PFSK-1 (cell line): ENCODE measurements around the gene MBD4.

Experiments
- POLR2AphosphoS5 ChIP-seq: IDR thresholded peaks from 2 replicates; pipeline ENCODE4 v1.6.1; 2012; ENCODE audit warnings: low read depth, mild to moderate bottlenecking, control low read depth, low read length, moderate library complexity
- REST ChIP-seq, 2 experiments: IDR thresholded peaks; 2 replicates each; pipeline versions ENCODE4 v1.6.1 to v1.8.0; 2011 to 2012; ENCODE audit warnings: low read depth in 2 of 2, low read length in 2 of 2, control low read depth in 1 of 2, inconsistent platforms in 1 of 2, mild to moderate bottlenecking in 1 of 2, moderate library complexity in 1 of 2; ENCODE audit not compliant: insufficient read depth in 1 of 2

DNA sequence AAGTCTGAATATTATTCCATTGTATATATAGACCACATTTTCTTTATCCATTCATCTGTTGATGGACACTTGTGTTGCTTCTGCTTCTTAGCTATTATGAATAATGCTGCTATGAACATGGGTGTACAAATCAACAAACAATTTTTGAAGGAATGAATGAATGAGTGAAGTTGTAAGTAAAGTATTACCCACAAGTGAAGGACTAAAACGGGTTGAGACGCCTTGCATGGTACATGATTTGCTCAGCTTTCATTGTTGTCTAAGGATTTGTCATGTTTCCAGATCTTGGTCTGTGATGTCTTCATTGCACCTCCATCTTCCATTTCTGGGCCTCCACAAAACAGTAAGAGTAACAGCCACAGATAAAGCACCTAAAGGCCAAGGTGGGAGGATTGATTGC is 20.8 kb upstream of the MBD4 start:
- TF ChIP-seq POLR2AphosphoS5 (no peak), REST (IDR thresholded peaks at IDR 0.05; ENCODE audit: insufficient read depth in 1 of 2, low read depth in 2 of 2, low read length in 2 of 2) (no peak)
